Breast epithelium (tissue), 4 donors: ENCODE data around the gene SPSB1. TPM values are rescaled to one million over a fixed set of nuclear protein-coding genes. Genes with fewer than 3 reads are reported as not detected.
A peak's percentile ranks its signal among the peaks of the same experiment; 100 is the strongest.

ENCODE experiments used
- DNase-seq, 2 donors: peaks; one replicate each; pipeline ENCODE4 v3.0.0-alpha.2; 2019; ENCODE audit warnings: low spot score in 2 of 2
- H3K27ac ChIP-seq, 2 donors: fragments of 200-600 bp; sonication (generic) in 1 of 2; one replicate each; pipeline ENCODE4 v1.5.1; 2016 to 2019; ENCODE audit warnings: mild to moderate bottlenecking in 1 of 2
- H3K27me3 ChIP-seq, 2 donors: fragments of 200-600 bp; sonication (generic) in 1 of 2; one replicate each; pipeline versions ENCODE4 v1.5.1 to v1.6.0; 2017 to 2019; ENCODE audit warnings: control low read depth in 1 of 2, mild to moderate bottlenecking in 1 of 2
- H3K36me3 ChIP-seq: fragments of 200-600 bp; one replicate; pipeline ENCODE4 v1.5.1; 2019
- H3K4me1 ChIP-seq, 2 donors: fragments of 200-600 bp; sonication (generic); one replicate each; pipeline ENCODE4 v1.5.1; 2016 to 2019; ENCODE audit warnings: control low read depth in 1 of 2
- H3K4me3 ChIP-seq, 3 donors: fragments of 200-600 bp; sonication (generic); 1 replicate in 2 of 3; 2 replicates in 1 of 3; pipeline ENCODE4 v1.5.1; 2016 to 2019; ENCODE audit warnings: mild to moderate bottlenecking in 3 of 3, moderate library complexity in 2 of 3
- H3K9me3 ChIP-seq, 2 donors: fragments of 200-600 bp; sonication (generic) in 1 of 2; one replicate each; pipeline ENCODE4 v1.5.1; 2016 to 2019; ENCODE audit warnings: control low read depth in 1 of 2
- POLR2A ChIP-seq: fragments of 450-650 bp; IDR thresholded peaks from one replicate; pipeline ENCODE4 v1.6.1; 2016; ENCODE audit warnings: antibody characterized with exemption, mild to moderate bottlenecking, moderate library complexity
- POLR2AphosphoS5 ChIP-seq, 3 donors: sonication (generic); formaldehyde crosslinking; IDR thresholded peaks; one replicate each; pipeline ENCODE4 v1.6.1; 2017; ENCODE audit warnings: antibody characterized with exemption in 3 of 3
- intact Hi-C: fragments of 100-400 bp; cut with DNase I; formaldehyde crosslinking; loops from one replicate; pipeline ENCODE4 v1.15.1; 2023; ENCODE audit warnings: low total_unique reads
- total RNA-seq, 3 donors: library from RNA; depleted of rRNA; stranded (reverse); fragments of >200 nt; gene quantifications; one replicate each; pipeline ENCODE4 v1.1.0, GENCODE V29; 2016
- TF ChIP-seq, protein P1 (sequence below), 3 donors: fragments of 450-650 bp; IDR thresholded peaks; one replicate each; pipeline ENCODE4 v1.5.1; 2016 to 2017; ENCODE audit warnings: antibody characterized with exemption in 3 of 3, mild to moderate bottlenecking in 3 of 3, moderate library complexity in 3 of 3

The SPSB1 gene
- total RNA-seq, 3 donors from 2014 or later, result 30.6 to 52.5 (median 34.4) TPM

- Histone ChIP-seq H3K27ac (no peak overlapping the region), H3K4me1 (no peaks in the 10 kb centered on the region), H3K4me3 (no peak overlapping the region), H3K9me3 (no peaks in the 10 kb centered on the region), H3K27me3 (no peaks in the 10 kb centered on the region), H3K36me3 (no peaks in the 10 kb centered on the region)
- TF ChIP-seq POLR2A, result no peak
- TF ChIP-seq POLR2AphosphoS5 (IDR thresholded peaks at IDR 0.05), result no peak
- TF ChIP-seq, protein P1, sequence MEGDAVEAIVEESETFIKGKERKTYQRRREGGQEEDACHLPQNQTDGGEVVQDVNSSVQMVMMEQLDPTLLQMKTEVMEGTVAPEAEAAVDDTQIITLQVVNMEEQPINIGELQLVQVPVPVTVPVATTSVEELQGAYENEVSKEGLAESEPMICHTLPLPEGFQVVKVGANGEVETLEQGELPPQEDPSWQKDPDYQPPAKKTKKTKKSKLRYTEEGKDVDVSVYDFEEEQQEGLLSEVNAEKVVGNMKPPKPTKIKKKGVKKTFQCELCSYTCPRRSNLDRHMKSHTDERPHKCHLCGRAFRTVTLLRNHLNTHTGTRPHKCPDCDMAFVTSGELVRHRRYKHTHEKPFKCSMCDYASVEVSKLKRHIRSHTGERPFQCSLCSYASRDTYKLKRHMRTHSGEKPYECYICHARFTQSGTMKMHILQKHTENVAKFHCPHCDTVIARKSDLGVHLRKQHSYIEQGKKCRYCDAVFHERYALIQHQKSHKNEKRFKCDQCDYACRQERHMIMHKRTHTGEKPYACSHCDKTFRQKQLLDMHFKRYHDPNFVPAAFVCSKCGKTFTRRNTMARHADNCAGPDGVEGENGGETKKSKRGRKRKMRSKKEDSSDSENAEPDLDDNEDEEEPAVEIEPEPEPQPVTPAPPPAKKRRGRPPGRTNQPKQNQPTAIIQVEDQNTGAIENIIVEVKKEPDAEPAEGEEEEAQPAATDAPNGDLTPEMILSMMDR (IDR thresholded peaks at IDR 0.05), result no peak
- intact Hi-C loops, result no loop called here
- DNase-seq, result no peak
Observed at GRCh38 chr1:9265037-9265436, 27.7 kb upstream of the SPSB1 start.

DNA sequence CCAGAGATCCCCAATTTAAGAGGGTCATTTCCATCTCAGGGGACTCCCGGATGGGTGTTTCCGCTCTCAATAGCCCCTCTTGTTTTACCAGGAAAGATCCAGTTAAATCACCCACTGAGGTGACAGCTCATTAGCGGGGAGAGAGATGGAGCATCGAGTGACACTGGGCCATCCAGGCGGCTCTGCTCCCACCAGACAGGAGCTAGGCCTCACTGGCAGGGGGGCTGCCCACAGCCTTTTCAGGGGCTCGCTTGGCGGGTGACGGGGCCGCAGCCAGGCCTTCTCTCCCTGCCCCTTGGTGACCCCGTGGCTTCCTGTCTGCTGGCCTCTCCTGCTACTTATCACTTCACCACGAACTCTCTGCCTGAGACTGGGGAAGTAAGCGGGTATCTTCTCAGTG is 26.7 kb upstream of the SPSB1 start:
- intact Hi-C loops, result no loop called here

GRCh38 chr1:9267352-9267686 is 25.4 kb upstream of the SPSB1 start:
- intact Hi-C loops, result no loop called here
- Histone ChIP-seq H3K36me3 (no peaks in the 10 kb centered on the region), H3K4me3 (no peak overlapping the region), H3K4me1 (no peaks in the 10 kb centered on the region), H3K27me3 (no peaks in the 10 kb centered on the region), H3K9me3 (no peaks in the 10 kb centered on the region), H3K27ac (no peak overlapping the region)
- no peak for DNase-seq
- TF ChIP-seq POLR2AphosphoS5 (IDR thresholded peaks at IDR 0.05) (peak in 1 of 3 donors; percentile 5), POLR2A (no peak)
- TF ChIP-seq, protein P1 (IDR thresholded peaks at IDR 0.05), result peak in 1 of 3 donors; percentile 2

More for the DNA sequence above, 26.7 kb upstream of the SPSB1 start:
- H3K9me3 ChIP-seq, result no peaks in the 10 kb centered on the region
- H3K4me1 ChIP-seq, result no peaks in the 10 kb centered on the region
- H3K4me3 ChIP-seq, result no peak overlapping the region
- H3K27ac ChIP-seq, result no peak overlapping the region
- no peaks in the 10 kb centered on the region for H3K27me3 ChIP-seq
- DNase-seq, result no peak
- no peaks in the 10 kb centered on the region for H3K36me3 ChIP-seq
- TF ChIP-seq POLR2AphosphoS5 (IDR thresholded peaks at IDR 0.05) (no peak), POLR2A (no peak)
- TF ChIP-seq, protein P1 (IDR thresholded peaks at IDR 0.05), result no peak

- Histone ChIP-seq H3K9me3 (no peaks in the 10 kb centered on the region), H3K4me1 (no peaks in the 10 kb centered on the region), H3K27me3 (no peaks in the 10 kb centered on the region), H3K36me3 (no peaks in the 10 kb centered on the region), H3K4me3 (no peak overlapping the region), H3K27ac (no peak overlapping the region)
- intact Hi-C loops, result no loop called here
- DNase-seq, result no peak
- TF ChIP-seq, protein P1 (IDR thresholded peaks at IDR 0.05), result no peak
- TF ChIP-seq POLR2A, result no peak
- no peak for TF ChIP-seq POLR2AphosphoS5 (IDR thresholded peaks at IDR 0.05)
Observed at GRCh38 chr1:9267827-9268581, 24.7 kb upstream of the SPSB1 start.

DNA sequence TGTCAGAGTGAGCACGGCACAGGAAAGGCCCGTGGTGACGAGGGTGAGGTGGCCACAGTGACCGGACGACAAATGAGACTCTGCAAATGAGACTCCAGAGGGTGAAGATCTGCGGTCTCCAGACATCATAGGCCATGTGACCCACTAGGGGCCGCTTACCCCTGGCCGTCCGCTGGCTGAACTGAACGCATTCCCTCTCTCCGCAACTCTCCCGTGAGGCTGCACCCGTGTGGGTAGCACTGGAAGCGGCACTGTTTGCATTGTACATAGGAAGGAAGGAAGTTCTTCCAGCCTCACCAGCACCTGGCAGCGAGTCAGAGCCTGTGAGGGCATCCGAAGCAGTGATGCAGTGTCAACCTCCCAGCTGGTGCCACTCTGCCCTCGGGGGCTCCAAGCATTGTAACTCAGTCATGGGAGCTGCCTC is 23.6 kb upstream of the SPSB1 start:
- DNase-seq, result no peak
- Histone ChIP-seq H3K4me3 (no peak overlapping the region), H3K36me3 (no peaks in the 10 kb centered on the region), H3K27ac (no peak overlapping the region), H3K4me1 (no peaks in the 10 kb centered on the region), H3K9me3 (no peaks in the 10 kb centered on the region), H3K27me3 (no peaks in the 10 kb centered on the region)
- TF ChIP-seq POLR2A, result no peak
- TF ChIP-seq, protein P1 (IDR thresholded peaks at IDR 0.05), result no peak
- no peak for TF ChIP-seq POLR2AphosphoS5 (IDR thresholded peaks at IDR 0.05)
- intact Hi-C loops, result no loop called here
